Measurements from ENCODE around the gene ST6GALNAC2.

ST6GALNAC2 gene

GRCh38 chr17:76585649-76586593, at the start of gene ST6GALNAC2:
Gene ST6GALNAC2, minus strand, starts transcription at chr17:76585860. Its CDS starts 52 bp downstream, at chr17:76585808.
- Histone ChIP-seq H3K4me3 (ENCODE audit: low read depth, low read length) (peak within 1 kb of the TSS; percentile 48), H3K4me1 (ENCODE audit: control insufficient read depth, insufficient read depth, low read length) (peaks cover 3% of the 10 kb centered on the region; the same call in 1 of the 2 replicates), H3K36me3 (ENCODE audit: control insufficient read depth in 2 of 2, insufficient read depth in 1 of 2, low read length in 2 of 2) (no peaks in the 10 kb centered on the region), H3K27ac (ENCODE audit: extremely low read depth, low read depth, low read length) (peak within 1 kb of the TSS; percentile 71), H3K9me3 (ENCODE audit: control insufficient read depth, insufficient read depth, low read depth, low read length) (no peaks in the 10 kb centered on the region)
- ChIA-PET POLR2A (interaction anchor here (0.5 to 2.0 kb wide), 14 partner anchors 10 to 139 kb away, joined by 3 to 15 read pairs (median 5); partner anchors contain the start of gene PRCD), CTCF (interaction anchor here (0.6 to 2.4 kb wide), 12 partner anchors 12 to 753 kb away, joined by 3 to 10 read pairs (median 5); no protein-coding TSS in a partner anchor)
- TF ChIP-seq TSHZ1 (tag by site-specific recombination; IDR thresholded peaks at IDR 0.05; ENCODE audit: borderline replicate concordance) (no peak), ZNF362 (tag by site-specific recombination; IDR thresholded peaks at IDR 0.05) (no peak), ZNF211 (tag by site-specific recombination; IDR thresholded peaks at IDR 0.05; ENCODE audit: low read depth) (no peak), KLF9 (tag by site-specific recombination; IDR thresholded peaks at IDR 0.05; ENCODE audit: low read depth) (0 out of 2 replicates have a peak, but pooled peaks have one; percentile 36), SALL2 (tag by site-specific recombination; IDR thresholded peaks at IDR 0.05; ENCODE audit: borderline replicate concordance) (no peak), ZNF335 (tag by site-specific recombination; conservative IDR thresholded peaks at IDR 0.05) (peak; percentile 52), ELK4 (IDR thresholded peaks at IDR 0.05; ENCODE audit: borderline replicate concordance, low read depth, low read length) (no peak), ZNF391 (tag by site-specific recombination; IDR thresholded peaks at IDR 0.05; ENCODE audit: borderline replicate concordance, low read depth) (no peak), OSR2 (tag by site-specific recombination; IDR thresholded peaks at IDR 0.05) (peak; percentile 89), ZBTB17 (tag by site-specific recombination; IDR thresholded peaks at IDR 0.05) (no peak; the same call in 1 of the 2 replicates), ZNF37A (tag by site-specific recombination; IDR thresholded peaks at IDR 0.05) (no peak), ZNF248 (tag by site-specific recombination; IDR thresholded peaks at IDR 0.05) (no peak), ZNF18 (tag by site-specific recombination; IDR thresholded peaks at IDR 0.05) (no peak), ZNF555 (tag by site-specific recombination; conservative IDR thresholded peaks at IDR 0.05) (no peak), ZNF704 (tag by site-specific recombination; IDR thresholded peaks at IDR 0.05) (no peak), ZNF777 (tag by site-specific recombination; IDR thresholded peaks at IDR 0.05; ENCODE audit: borderline replicate concordance) (no peak; the same call in 1 of the 2 replicates), KLF1 (tag by site-specific recombination; IDR thresholded peaks at IDR 0.05) (peak; percentile 89), ZNF571 (tag by site-specific recombination; IDR thresholded peaks at IDR 0.05) (no peak), YY2 (tag by site-specific recombination; IDR thresholded peaks at IDR 0.05) (no peak), ZNF239 (tag by site-specific recombination; IDR thresholded peaks at IDR 0.05) (no peak), ZFP69B (tag by site-specific recombination; IDR thresholded peaks at IDR 0.05) (0 out of 2 replicates have a peak, but pooled peaks have one; percentile 30), ZSCAN23 (tag by site-specific recombination; IDR thresholded peaks at IDR 0.05) (no peak)
